IPS-18a (cell line): ENCODE data around the gene AIF1.

Source experiments
- H3K27ac ChIP-seq: one replicate; pipeline ENCODE4 v1.5.1; 2013; ENCODE audit warnings: low read length
- H3K27me3 ChIP-seq: one replicate; pipeline ENCODE4 v1.6.1; 2013; ENCODE audit warnings: mild to moderate bottlenecking, low read length; ENCODE audit not compliant: control insufficient read depth, insufficient read depth
- H3K36me3 ChIP-seq: one replicate; pipeline ENCODE4 v1.6.1; 2013; ENCODE audit warnings: low read depth, low read length; ENCODE audit not compliant: control insufficient read depth
- H3K4me1 ChIP-seq: one replicate; pipeline ENCODE4 v1.6.1; 2013; ENCODE audit warnings: low read depth, low read length; ENCODE audit not compliant: control insufficient read depth
- H3K4me3 ChIP-seq: one replicate; pipeline ENCODE4 v1.5.1; 2013; ENCODE audit warnings: low read length
- H3K9ac ChIP-seq: one replicate; pipeline ENCODE4 v1.6.1; 2013; ENCODE audit warnings: mild to moderate bottlenecking, low read length, moderate library complexity
- H3K9me3 ChIP-seq: one replicate; pipeline ENCODE4 v1.6.1; 2013; ENCODE audit warnings: low read depth, low read length; ENCODE audit not compliant: control insufficient read depth

AIF1 gene

DNA sequence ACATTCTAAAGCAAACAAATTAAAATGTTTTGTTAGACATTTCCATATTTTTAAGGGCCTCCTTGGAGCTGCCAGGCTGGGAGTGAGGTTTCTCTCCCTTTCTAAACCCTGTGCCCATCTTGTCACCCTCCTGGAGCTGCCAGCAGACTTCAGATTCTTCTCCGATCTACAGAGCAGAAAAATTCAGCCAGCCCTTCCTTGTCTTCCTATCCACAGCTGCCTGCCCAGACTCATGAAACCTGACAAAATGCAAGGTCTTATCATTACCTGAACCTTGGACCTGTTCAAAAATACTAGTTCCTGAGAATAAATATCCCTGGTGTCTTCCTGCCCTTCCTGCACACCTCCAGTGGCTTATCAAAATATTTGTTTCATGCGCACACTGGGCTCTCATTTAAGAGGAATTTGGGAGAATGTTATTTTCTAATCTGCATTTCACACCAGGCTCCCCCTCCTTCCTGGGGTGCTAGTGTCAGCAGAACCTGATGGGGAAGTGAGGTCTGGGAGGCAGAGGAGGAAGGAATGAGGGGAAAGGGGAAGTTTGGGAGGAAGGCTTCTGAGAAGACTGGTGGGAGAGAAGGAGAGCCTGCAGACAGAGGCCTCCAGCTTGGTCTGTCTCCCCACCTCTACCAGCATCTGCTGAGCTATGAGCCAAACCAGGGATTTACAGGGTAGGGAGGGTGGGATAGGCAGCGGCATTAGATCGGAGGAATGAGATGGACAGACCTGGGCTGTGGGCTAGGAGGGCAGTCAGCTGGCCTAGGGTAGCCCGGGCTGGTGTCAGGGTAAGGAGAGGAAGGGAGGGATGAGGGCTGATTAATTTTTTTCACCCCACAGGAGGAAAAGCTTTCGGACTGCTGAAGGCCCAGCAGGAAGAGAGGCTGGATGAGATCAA lies at the start of gene AIF1:
AIF1 (plus strand) TSS at position 551 of the 895 bp plus-strand sequence; CDS start at position 647, 96 bp downstream.
- no peaks in the 10 kb centered on the region for H3K9me3 ChIP-seq
- peaks cover 11% of the 10 kb centered on the region for H3K4me1 ChIP-seq
- no peak within 1 kb of the TSS for H3K4me3 ChIP-seq
- H3K9ac ChIP-seq = no peak within 1 kb of the TSS
- no peaks in the 10 kb centered on the region for H3K36me3 ChIP-seq
- H3K27ac ChIP-seq = no peak within 1 kb of the TSS
- no peaks in the 10 kb centered on the region for H3K27me3 ChIP-seq

DNA sequence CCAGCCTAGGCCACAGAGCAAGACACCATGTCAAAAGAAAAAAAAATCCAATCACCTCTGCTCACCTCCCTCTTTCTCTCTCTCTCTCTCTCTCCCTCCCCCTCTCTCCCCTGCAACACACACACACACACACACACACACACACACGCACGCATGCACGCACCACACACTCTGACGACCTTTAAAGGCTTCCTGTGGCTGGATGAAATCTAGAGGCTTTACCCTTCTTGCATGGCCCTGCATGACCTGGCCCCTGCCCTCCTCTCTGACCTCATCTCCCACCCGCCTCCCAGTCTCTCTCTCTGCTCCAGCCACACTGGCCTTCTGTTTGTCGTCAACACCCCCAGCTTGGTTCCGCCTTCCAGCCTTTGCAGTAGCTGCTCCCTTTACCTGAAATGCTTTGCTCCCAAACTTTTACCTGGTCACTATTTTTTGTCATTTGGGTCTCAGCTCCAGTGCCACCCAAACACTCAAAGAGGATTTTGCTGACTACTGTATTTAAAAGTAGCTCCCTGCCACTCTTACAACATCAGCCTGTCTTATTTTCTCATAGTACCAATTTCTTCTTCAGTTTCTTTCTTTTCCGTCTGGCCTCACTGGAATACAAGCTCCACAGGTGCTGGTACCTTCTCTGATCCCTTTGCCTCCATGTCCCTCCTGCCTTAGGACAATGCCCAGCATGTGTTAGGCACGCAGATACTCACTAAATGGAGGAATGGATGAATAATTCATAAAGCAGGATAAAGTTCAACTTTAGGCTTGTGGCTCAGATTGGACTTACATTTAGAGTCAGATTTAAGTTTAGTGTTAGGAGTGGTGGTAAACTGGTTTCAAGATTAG lies 47.3 kb upstream of the AIF1 start:
- H3K27ac ChIP-seq = no peak overlapping the region
- no peaks in the 10 kb centered on the region for H3K27me3 ChIP-seq
- H3K9me3 ChIP-seq = no peaks in the 10 kb centered on the region
- H3K9ac ChIP-seq = no peak overlapping the region
- H3K36me3 ChIP-seq = no peaks in the 10 kb centered on the region
- H3K4me3 ChIP-seq = no peak overlapping the region
- no peaks in the 10 kb centered on the region for H3K4me1 ChIP-seq

DNA sequence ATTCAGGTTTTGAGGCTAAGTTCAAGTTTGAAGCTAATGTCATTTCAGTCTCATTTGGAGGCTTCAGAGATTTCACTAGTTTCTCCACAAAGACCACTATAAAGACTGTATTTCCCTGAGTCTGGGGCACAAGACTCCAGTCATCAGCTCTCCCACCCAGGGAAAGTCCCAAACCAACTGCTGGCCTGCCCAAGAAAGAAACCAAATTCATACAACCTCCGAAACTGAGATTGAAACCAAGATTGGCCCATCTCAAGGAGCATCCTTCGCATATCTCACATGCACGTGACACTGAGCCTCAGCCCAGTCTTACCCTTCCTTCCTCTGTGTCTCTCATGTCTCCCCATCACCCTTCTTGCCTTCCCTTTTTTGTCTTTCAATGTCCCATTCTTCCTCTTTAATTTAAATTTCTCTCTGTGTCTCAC lies 46.5 kb upstream of the AIF1 start:
- Histone ChIP-seq H3K9me3 (no peaks in the 10 kb centered on the region), H3K27ac (no peak overlapping the region), H3K4me1 (no peaks in the 10 kb centered on the region), H3K4me3 (no peak overlapping the region), H3K27me3 (no peaks in the 10 kb centered on the region), H3K36me3 (no peaks in the 10 kb centered on the region), H3K9ac (no peak overlapping the region)

DNA sequence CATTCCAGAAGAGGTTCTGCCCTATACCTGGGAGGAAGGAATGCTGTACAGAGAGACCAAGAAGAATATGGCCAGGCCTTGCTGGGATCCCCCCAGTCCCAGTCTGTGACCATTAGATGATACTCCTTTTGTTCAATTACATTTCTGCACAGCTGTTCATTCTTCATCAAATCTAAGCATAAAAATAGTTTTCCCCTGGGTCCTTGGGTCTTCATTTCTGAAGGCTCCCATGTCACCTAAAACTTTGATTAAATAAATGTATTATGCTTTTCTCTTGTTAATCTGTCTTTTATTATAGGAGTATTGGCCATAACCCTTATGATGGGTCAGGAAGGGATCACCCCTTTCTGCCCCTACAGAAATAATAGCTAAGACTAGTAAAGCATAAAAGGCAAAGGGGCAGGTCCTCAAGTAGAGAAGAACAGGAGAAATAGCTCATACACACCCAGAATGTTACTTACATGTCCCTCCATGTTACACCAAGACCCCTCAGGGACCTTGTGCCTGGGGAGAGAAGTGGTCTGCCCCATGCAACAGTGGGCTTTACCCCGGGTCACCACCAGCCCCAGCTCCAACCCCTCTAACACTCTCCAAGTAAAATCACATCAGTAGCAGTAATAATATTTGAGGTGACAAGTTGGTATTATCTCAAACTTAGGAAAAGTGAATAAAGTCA lies 45.0 kb upstream of the AIF1 start:
- no peak overlapping the region for H3K9ac ChIP-seq
- no peaks in the 10 kb centered on the region for H3K4me1 ChIP-seq

DNA sequence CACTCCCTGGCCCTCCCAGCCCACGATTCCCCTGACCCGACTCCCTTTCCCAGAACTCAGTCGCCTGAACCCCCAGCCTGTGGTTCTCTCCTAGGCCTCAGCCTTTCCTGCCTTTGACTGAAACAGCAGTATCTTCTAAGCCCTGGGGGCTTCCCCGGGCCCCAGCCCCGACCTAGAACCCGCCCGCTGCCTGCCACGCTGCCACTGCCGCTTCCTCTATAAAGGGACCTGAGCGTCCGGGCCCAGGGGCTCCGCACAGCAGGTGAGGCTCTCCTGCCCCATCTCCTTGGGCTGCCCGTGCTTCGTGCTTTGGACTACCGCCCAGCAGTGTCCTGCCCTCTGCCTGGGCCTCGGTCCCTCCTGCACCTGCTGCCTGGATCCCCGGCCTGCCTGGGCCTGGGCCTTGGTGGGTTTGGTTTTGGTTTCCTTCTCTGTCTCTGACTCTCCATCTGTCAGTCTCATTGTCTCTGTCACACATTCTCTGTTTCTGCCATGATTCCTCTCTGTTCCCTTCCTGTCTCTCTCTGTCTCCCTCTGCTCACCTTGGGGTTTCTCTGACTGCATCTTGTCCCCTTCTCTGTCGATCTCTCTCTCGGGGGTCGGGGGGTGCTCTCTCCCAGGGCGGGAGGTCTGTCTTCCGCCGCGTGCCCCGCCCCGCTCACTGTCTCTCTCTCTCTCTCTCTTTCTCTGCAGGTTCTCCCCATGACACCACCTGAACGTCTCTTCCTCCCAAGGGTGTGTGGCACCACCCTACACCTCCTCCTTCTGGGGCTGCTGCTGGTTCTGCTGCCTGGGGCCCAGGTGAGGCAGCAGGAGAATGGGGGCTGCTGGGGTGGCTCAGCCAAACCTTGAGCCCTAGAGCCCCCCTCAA lies 42.8 kb upstream of the AIF1 start, which contains the start of gene LTA:
LTA (plus strand) TSS at position 249 of the 871 bp plus-strand sequence; CDS start at position 703, 454 bp downstream.
- Histone ChIP-seq H3K9me3 (no peaks in the 10 kb centered on the region), H3K4me3 (no peak within 1 kb of the TSS), H3K27ac (no peak within 1 kb of the TSS)

More for the DNA sequence above, 45.0 kb upstream of the AIF1 start:
- H3K4me3 ChIP-seq = no peak overlapping the region
- H3K36me3 ChIP-seq = no peaks in the 10 kb centered on the region
- no peak overlapping the region for H3K27ac ChIP-seq
- no peaks in the 10 kb centered on the region for H3K9me3 ChIP-seq
- H3K27me3 ChIP-seq = no peaks in the 10 kb centered on the region

DNA sequence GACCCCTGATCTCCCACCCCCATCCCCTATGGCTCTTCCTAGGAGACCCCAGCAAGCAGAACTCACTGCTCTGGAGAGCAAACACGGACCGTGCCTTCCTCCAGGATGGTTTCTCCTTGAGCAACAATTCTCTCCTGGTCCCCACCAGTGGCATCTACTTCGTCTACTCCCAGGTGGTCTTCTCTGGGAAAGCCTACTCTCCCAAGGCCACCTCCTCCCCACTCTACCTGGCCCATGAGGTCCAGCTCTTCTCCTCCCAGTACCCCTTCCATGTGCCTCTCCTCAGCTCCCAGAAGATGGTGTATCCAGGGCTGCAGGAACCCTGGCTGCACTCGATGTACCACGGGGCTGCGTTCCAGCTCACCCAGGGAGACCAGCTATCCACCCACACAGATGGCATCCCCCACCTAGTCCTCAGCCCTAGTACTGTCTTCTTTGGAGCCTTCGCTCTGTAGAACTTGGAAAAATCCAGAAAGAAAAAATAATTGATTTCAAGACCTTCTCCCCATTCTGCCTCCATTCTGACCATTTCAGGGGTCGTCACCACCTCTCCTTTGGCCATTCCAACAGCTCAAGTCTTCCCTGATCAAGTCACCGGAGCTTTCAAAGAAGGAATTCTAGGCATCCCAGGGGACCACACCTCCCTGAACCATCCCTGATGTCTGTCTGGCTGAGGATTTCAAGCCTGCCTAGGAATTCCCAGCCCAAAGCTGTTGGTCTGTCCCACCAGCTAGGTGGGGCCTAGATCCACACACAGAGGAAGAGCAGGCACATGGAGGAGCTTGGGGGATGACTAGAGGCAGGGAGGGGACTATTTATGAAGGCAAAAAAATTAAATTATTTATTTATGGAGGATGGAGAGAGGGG lies 41.6 kb upstream of the AIF1 start:
- Histone ChIP-seq H3K9ac (no peak overlapping the region), H3K27me3 (peaks cover 6% of the 10 kb centered on the region), H3K27ac (no peak overlapping the region), H3K9me3 (no peaks in the 10 kb centered on the region), H3K4me1 (no peaks in the 10 kb centered on the region), H3K4me3 (no peak overlapping the region), H3K36me3 (no peaks in the 10 kb centered on the region)

More for the DNA sequence above, 42.8 kb upstream of the AIF1 start, which contains the start of gene LTA:
- H3K36me3 ChIP-seq = no peaks in the 10 kb centered on the region
- peaks cover 6% of the 10 kb centered on the region for H3K27me3 ChIP-seq
- H3K4me1 ChIP-seq = no peaks in the 10 kb centered on the region
- no peak within 1 kb of the TSS for H3K9ac ChIP-seq

DNA sequence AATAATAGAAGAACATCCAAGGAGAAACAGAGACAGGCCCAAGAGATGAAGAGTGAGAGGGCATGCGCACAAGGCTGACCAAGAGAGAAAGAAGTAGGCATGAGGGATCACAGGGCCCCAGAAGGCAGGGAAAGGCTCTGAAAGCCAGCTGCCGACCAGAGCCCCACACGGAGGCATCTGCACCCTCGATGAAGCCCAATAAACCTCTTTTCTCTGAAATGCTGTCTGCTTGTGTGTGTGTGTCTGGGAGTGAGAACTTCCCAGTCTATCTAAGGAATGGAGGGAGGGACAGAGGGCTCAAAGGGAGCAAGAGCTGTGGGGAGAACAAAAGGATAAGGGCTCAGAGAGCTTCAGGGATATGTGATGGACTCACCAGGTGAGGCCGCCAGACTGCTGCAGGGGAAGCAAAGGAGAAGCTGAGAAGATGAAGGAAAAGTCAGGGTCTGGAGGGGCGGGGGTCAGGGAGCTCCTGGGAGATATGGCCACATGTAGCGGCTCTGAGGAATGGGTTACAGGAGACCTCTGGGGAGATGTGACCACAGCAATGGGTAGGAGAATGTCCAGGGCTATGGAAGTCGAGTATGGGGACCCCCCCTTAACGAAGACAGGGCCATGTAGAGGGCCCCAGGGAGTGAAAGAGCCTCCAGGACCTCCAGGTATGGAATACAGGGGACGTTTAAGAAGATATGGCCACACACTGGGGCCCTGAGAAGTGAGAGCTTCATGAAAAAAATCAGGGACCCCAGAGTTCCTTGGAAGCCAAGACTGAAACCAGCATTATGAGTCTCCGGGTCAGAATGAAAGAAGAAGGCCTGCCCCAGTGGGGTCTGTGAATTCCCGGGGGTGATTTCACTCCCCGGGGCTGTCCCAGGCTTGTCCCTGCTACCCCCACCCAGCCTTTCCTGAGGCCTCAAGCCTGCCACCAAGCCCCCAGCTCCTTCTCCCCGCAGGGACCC lies 40.6 kb upstream of the AIF1 start:
- Histone ChIP-seq H3K27me3 (peaks cover 6% of the 10 kb centered on the region), H3K4me3 (no peak overlapping the region), H3K36me3 (no peaks in the 10 kb centered on the region), H3K9me3 (no peaks in the 10 kb centered on the region), H3K9ac (no peak overlapping the region), H3K4me1 (no peaks in the 10 kb centered on the region), H3K27ac (no peak overlapping the region)

DNA sequence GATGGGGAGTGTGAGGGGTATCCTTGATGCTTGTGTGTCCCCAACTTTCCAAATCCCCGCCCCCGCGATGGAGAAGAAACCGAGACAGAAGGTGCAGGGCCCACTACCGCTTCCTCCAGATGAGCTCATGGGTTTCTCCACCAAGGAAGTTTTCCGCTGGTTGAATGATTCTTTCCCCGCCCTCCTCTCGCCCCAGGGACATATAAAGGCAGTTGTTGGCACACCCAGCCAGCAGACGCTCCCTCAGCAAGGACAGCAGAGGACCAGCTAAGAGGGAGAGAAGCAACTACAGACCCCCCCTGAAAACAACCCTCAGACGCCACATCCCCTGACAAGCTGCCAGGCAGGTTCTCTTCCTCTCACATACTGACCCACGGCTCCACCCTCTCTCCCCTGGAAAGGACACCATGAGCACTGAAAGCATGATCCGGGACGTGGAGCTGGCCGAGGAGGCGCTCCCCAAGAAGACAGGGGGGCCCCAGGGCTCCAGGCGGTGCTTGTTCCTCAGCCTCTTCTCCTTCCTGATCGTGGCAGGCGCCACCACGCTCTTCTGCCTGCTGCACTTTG lies 39.6 kb upstream of the AIF1 start, which contains the start of gene TNF:
TNF (plus strand) TSS at position 231 of the 567 bp plus-strand sequence; CDS start at position 408, 177 bp downstream.
- Histone ChIP-seq H3K4me3 (no peak within 1 kb of the TSS), H3K9me3 (no peaks in the 10 kb centered on the region), H3K4me1 (peaks cover 3% of the 10 kb centered on the region), H3K27ac (no peak within 1 kb of the TSS), H3K36me3 (no peaks in the 10 kb centered on the region), H3K9ac (no peak within 1 kb of the TSS), H3K27me3 (peaks cover 14% of the 10 kb centered on the region)
